ENCODE measurements around the gene ATXN2.

ATXN2 gene

DNA sequence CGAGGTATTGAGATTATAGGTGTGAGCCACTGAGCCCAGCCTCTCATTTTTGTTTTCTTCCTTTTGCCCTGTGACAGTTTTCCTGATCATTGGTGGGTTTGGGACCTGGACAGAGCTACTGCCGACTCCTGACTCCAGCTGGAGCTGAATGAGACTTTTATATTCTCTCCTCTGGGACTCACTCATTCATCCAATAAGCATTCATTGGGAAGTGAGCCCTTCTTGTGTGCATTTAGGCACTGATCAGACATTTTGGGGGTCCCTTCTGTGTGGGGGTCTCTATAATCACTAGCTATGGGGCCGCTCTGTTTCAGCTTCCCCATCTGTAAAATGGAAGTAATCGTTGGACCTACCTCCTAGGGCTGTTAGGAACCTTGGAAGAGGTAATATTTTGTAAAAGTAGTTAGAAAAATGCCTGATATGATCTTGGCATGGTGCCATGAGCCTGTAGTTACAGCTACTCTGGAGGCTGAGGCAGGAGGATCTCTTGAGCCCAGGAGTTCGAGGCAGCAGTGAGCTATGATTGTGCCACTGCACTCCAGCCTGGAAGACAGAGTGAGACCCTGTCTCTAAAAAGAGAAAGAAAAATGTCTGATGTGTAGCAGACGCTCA lies 186.2 kb downstream of the ATXN2 start:
- H3K18ac ChIP-seq (ENCODE audit: low read length) = no peak overlapping the region
- no peak overlapping the region for H2AFZ ChIP-seq (ENCODE audit: low read length)
- WGBS, 2 donors (ENCODE audit: extremely low coverage in 2 of 2, insufficient read length in 2 of 2, insufficient replicate concordance in 1 of 2) = no CpG with 5 or more reads among the region's 6 CpGs
- no peak overlapping the region for H4K91ac ChIP-seq (ENCODE audit: low read depth, low read length, poor library complexity)
- H2BK5ac ChIP-seq (ENCODE audit: low read length) = peak overlapping the region; percentile 67
- H3K9me3 ChIP-seq (replicated peaks in 1 of 2; ENCODE audit: control insufficient read depth in 2 of 2, insufficient read depth in 1 of 2, low read depth in 1 of 2, low read length in 2 of 2) = no peaks in the 10 kb centered on the region
- no peak overlapping the region for H3K14ac ChIP-seq (ENCODE audit: low read length)
- peaks cover 2% of the 10 kb centered on the region for H3K79me1 ChIP-seq (ENCODE audit: low read depth, low read length)
- no peaks in the 10 kb centered on the region for H3K36me3 ChIP-seq (replicated peaks in 1 of 2; ENCODE audit: control insufficient read depth in 2 of 2, insufficient read depth in 2 of 2, low read length in 2 of 2)
- H3K4me1 ChIP-seq (ENCODE audit: control insufficient read depth in 2 of 2, insufficient read depth in 1 of 2, low read depth in 1 of 2, low read length in 2 of 2) = peaks cover 18 to 28% of the 10 kb centered on the region in 2 donors
- no peak overlapping the region for H3K9ac ChIP-seq (ENCODE audit: low read depth, low read length, poor library complexity)
- no peak overlapping the region for H2AK5ac ChIP-seq (ENCODE audit: low read depth, low read length)
- H2BK12ac ChIP-seq (ENCODE audit: low read length) = no peak overlapping the region
- no peak overlapping the region for H3K23ac ChIP-seq (ENCODE audit: low read depth, low read length, poor library complexity)
- no peak overlapping the region for H3K4me2 ChIP-seq (ENCODE audit: insufficient read depth, low read length, poor library complexity, severe bottlenecking)
- H3K4me3 ChIP-seq (ENCODE audit: low read length in 2 of 2) = no peak overlapping the region
- H2BK15ac ChIP-seq (ENCODE audit: low read length) = no peak overlapping the region
- H3K4ac ChIP-seq (ENCODE audit: low read length) = no peak overlapping the region
- no peak overlapping the region for H2BK120ac ChIP-seq (ENCODE audit: low read depth, low read length)
- H3K27ac ChIP-seq (replicated peaks; ENCODE audit: low read length) = no peak overlapping the region
- no peak for DNase-seq (ENCODE audit: low spot score)
- no peak overlapping the region for H4K8ac ChIP-seq (ENCODE audit: low read depth, low read length)
- no peaks in the 10 kb centered on the region for H3K27me3 ChIP-seq (ENCODE audit: control insufficient read depth in 3 of 3, insufficient read depth in 3 of 3, low read depth in 1 of 3, low read length in 3 of 3)

DNA sequence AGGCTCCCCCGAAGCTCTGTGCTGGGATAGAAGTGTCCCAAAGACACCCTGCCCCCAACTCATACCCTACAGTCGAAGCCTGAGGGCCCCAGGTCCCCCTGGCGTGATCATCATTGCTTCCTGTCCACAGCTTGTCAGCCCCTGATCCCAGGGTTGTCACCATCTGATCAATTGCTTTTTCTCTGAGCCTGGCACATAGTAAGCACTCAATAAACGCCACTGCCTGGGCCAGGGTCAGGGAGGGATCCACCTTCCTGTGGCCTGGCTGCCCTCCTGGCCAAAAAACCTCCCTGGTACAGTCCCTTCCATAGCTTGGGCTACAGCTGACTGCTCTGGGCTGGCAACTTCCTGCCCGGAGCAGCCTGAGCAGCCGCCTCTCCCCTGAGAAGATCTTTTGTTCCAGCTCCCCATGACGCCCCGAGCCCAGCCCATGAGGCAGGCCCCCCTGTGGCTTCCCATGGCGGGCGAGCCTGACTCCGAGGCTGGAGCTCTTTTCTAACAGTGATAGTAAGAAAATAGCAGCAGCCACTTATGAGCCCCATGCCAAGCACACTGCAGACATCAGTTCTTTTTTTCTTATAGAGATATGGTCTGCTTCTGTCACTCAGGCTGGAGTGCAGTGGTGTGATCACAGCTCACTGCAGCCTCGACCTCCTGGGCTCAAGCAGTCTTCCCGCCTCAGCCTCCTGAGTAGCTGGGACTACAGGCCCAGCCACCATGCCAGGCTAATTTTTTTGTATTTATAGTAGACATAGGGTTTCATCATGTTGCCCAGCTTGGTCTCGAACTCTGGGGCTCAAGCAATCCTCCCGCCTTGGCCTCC lies 186.9 kb downstream of the ATXN2 start:
- Histone ChIP-seq H2BK15ac (ENCODE audit: low read length) (no peak overlapping the region), H3K4me3 (ENCODE audit: low read length in 2 of 2) (no peak overlapping the region), H3K27ac (replicated peaks; ENCODE audit: low read length) (no peak overlapping the region), H3K36me3 (replicated peaks in 1 of 2; ENCODE audit: control insufficient read depth in 2 of 2, insufficient read depth in 2 of 2, low read length in 2 of 2) (no peaks in the 10 kb centered on the region), H3K27me3 (ENCODE audit: control insufficient read depth in 3 of 3, insufficient read depth in 3 of 3, low read depth in 1 of 3, low read length in 3 of 3) (no peaks in the 10 kb centered on the region), H2BK5ac (ENCODE audit: low read length) (no peak overlapping the region), H3K9me3 (replicated peaks in 1 of 2; ENCODE audit: control insufficient read depth in 2 of 2, insufficient read depth in 1 of 2, low read depth in 1 of 2, low read length in 2 of 2) (no peaks in the 10 kb centered on the region), H3K4me2 (ENCODE audit: insufficient read depth, low read length, poor library complexity, severe bottlenecking) (no peak overlapping the region), H3K23ac (ENCODE audit: low read depth, low read length, poor library complexity) (no peak overlapping the region), H3K18ac (ENCODE audit: low read length) (peak overlapping the region; percentile 74), H3K9ac (ENCODE audit: low read depth, low read length, poor library complexity) (no peak overlapping the region), H2AK5ac (ENCODE audit: low read depth, low read length) (peak overlapping the region; percentile 6), H3K4ac (ENCODE audit: low read length) (no peak overlapping the region), H3K4me1 (ENCODE audit: control insufficient read depth in 2 of 2, insufficient read depth in 1 of 2, low read depth in 1 of 2, low read length in 2 of 2) (peaks cover 24 to 34% of the 10 kb centered on the region in 2 donors), H2BK120ac (ENCODE audit: low read depth, low read length) (no peak overlapping the region), H3K79me1 (ENCODE audit: low read depth, low read length) (peaks cover 2% of the 10 kb centered on the region), H4K8ac (ENCODE audit: low read depth, low read length) (no peak overlapping the region), H3K14ac (ENCODE audit: low read length) (no peak overlapping the region), H2BK12ac (ENCODE audit: low read length) (no peak overlapping the region), H4K91ac (ENCODE audit: low read depth, low read length, poor library complexity) (no peak overlapping the region), H2AFZ (ENCODE audit: low read length) (peak overlapping the region; percentile 8)
- no CpG with 5 or more reads among the region's 15 CpGs for WGBS, 2 donors (ENCODE audit: extremely low coverage in 2 of 2, insufficient read length in 2 of 2, insufficient replicate concordance in 1 of 2)
- DNase-seq (ENCODE audit: low spot score) = no peak

DNA sequence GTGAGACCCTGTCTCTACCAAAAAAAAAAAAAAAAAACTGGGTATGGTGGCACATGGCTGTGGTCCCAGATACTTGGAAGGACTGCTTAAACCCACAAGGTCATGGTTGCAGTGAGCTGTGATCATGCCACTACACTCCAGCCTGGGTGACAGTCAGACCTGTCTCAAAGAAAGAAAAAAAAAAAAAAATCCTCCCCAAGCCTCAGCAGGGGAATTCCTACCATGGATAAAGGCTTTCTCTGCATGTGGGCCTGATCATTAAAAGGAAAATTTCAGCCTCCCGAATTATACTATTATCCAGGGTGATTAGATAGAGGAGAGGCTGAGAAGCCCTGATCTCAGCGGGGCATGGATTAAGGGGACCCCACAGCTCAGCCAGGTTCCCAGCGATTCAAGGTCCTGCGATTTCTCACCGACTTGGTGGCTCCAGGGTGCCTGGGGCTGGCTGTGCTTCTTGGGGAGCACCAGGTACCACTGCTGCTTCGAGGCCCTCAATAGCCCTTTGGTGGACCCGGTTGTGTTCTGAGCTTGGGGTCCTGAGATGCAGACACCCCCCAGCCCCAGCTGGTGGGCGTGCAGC lies 187.8 kb downstream of the ATXN2 start:
- Histone ChIP-seq H3K36me3 (replicated peaks in 1 of 2; ENCODE audit: control insufficient read depth in 2 of 2, insufficient read depth in 2 of 2, low read length in 2 of 2) (no peaks in the 10 kb centered on the region), H3K4me1 (ENCODE audit: control insufficient read depth in 2 of 2, insufficient read depth in 1 of 2, low read depth in 1 of 2, low read length in 2 of 2) (peaks cover 30 to 43% of the 10 kb centered on the region in 2 donors), H2BK12ac (ENCODE audit: low read length) (peak overlapping the region; percentile 16), H3K9ac (ENCODE audit: low read depth, low read length, poor library complexity) (no peak overlapping the region), H3K27ac (replicated peaks; ENCODE audit: low read length) (no peak overlapping the region), H3K4me2 (ENCODE audit: insufficient read depth, low read length, poor library complexity, severe bottlenecking) (no peak overlapping the region), H2BK120ac (ENCODE audit: low read depth, low read length) (no peak overlapping the region), H3K14ac (ENCODE audit: low read length) (no peak overlapping the region), H3K27me3 (ENCODE audit: control insufficient read depth in 3 of 3, insufficient read depth in 3 of 3, low read depth in 1 of 3, low read length in 3 of 3) (no peaks in the 10 kb centered on the region), H2AK5ac (ENCODE audit: low read depth, low read length) (peak overlapping the region; percentile 6), H2BK15ac (ENCODE audit: low read length) (no peak overlapping the region), H3K18ac (ENCODE audit: low read length) (peak overlapping the region; percentile 39), H4K91ac (ENCODE audit: low read depth, low read length, poor library complexity) (no peak overlapping the region), H3K79me1 (ENCODE audit: low read depth, low read length) (peaks cover 4% of the 10 kb centered on the region), H3K4me3 (ENCODE audit: low read length in 2 of 2) (no peak overlapping the region), H3K23ac (ENCODE audit: low read depth, low read length, poor library complexity) (no peak overlapping the region), H2BK5ac (ENCODE audit: low read length) (no peak overlapping the region), H4K8ac (ENCODE audit: low read depth, low read length) (no peak overlapping the region), H3K9me3 (replicated peaks in 1 of 2; ENCODE audit: control insufficient read depth in 2 of 2, insufficient read depth in 1 of 2, low read depth in 1 of 2, low read length in 2 of 2) (no peaks in the 10 kb centered on the region), H2AFZ (ENCODE audit: low read length) (no peak overlapping the region), H3K4ac (ENCODE audit: low read length) (no peak overlapping the region)
- no CpG with 5 or more reads among the region's 8 CpGs for WGBS, 2 donors (ENCODE audit: extremely low coverage in 2 of 2, insufficient read length in 2 of 2, insufficient replicate concordance in 1 of 2)
- no peak for DNase-seq (ENCODE audit: low spot score)
